NCI-H510A (cell line): ENCODE measurements around the gene FUT8.
"Not testable (repeated sequence)": the region's sequence is repeated elsewhere in the genome, so short reads cannot be mapped to it uniquely, and the experiment has no call there.

Source experiments
- DNase-seq: peaks from one replicate; lab custom pipeline; 2025; lab: John Stamatoyannopoulos, UW

FUT8 gene

DNA sequence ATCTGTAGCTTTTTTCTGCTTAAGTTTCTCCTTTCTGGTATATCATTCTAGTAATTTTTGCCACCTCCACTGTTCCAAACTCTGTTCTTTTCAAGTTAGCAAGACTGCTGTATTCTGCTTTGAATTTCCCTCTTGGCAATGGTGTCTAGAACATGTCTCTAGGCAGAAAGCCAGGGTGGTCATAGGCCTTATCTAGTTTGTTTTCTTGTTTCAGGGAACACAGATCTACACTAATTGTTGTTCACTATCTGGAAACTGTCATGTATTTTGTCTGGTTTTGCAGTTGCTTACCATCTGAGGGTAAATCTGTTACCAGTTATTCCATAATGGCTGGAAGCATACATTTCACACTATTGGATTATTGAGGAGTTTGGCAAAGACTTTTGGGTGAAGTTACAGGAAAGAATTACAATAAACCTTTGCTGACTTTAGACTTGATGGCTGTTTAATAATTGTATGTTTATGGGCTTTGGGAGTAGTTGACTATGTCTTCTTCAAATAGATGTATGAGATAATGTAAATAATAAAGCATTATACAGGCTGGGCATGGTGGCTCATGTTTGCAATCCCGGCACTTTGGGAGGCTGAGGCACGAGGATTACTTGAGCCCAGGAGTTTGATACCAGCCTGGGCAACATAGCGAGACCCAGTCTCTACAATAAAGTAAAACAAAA, 41.4 kb downstream of the FUT8 start:
- DNase-seq, result no peak

DNA sequence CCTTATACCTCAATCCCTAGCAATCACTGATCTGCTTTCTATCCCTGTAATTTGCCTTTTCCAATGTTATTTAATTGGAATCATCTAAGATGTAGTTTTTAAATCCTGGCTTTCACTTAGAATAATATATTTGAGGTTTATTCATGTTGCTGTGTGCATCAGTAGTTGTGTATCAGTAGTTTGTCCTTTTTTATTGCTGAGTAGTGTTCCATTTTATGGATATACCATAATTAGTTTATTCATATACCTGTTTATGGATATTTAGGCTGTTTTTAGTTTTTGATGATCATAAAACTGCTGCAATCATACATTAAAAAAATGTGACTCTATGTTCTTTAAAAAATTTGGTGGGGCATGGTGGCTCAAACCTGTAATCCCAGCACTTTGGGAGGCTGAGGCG, 43.7 kb downstream of the FUT8 start:
- no peak for DNase-seq

DNA sequence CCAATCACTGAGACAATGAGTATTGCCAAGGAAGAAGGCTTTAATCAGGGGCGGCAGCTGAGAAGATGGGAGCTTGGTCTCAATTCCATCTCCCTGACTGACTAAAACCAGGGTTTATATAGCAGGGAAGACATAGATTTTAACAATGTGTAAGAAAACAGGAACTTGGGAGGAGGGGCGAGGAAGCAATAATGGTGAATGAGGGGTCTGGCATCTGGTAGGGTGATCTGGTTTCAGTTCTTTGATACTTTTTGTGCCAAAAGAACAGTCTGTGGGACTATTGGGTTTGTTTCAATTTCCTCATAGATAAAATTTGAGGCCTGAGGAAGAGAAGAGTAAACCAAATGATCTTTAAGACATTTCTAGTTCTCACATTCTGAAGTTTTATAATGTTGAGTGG, 49.2 kb downstream of the FUT8 start:
- no peak for DNase-seq

DNA sequence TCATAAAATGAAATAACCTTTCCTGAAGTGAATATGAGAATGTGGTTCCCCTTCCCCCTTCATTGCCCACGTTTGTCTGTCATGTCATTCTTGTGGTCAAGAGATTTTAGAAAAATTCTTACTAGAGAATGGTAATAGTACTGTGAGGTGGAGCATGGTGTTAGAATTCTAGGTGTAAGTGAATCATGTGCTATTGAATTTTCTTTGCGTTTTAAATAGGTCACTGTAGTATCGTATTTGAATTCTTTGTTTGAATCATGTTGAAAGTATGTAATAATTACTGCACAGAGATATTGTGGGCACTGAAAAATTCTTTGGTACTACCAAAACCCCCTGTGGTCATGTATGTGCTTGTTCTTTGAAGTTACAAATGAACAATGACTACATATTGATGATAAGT, 49.9 kb downstream of the FUT8 start:
- DNase-seq, result no peak

DNA sequence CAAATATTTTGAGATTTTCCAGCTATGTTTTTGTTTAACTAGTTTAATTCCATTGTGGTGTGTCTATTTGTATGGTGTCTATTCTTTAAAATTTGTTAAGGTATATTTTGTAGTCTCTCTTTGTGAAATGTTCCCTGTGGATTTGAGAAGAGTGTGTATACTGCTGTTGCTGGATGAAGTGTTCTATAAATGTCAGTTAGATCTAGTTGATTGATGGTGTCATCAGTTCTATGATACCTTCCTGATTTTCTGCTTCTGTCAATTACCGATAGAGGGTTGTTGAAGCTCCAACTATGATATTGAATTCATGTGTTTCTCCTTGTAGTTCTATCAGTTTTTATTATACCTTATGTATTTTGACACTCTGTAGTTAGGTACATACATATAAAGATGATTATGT, 53.1 kb downstream of the FUT8 start:
- no peak for DNase-seq

DNA sequence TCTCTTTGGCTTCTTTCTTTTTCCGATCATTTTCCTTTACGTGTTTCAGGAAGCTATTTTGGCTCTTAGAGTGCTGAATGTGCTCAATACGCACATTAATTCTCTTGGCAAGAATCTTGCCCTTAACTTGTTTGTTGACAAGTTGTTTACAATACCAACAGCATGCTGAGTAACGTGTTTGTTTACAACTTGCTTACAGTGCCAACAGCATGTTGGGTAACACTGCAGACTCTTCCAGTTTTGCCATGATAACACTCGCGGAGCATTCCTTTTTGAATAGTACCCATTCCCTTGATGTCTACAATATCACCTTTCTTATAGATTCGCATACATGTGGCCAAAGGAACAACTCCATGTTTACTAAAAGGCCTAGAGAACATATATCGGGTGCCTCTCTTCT, 55.4 kb downstream of the FUT8 start:
- not testable (repeated sequence) for DNase-seq

DNA sequence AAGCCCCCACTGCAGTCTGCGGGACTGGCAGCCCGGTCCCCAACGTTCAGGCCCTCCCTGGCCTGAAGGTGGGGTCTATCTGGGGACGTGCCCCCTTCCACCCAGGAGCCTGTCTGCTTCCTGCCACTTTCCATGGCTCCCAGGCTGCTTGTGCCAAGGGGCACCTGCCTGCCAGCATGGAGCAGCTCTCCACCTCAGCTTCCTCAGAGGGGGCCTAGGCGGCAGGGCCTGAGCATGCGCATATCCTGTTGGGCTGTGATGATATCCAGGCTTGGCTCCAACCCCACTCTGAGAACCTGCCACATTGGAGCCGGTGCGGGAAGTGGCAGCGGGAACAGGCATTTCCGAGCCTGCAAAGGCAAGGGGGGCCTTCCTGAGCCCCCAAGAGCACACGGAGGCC, 57.4 kb downstream of the FUT8 start:
- DNase-seq, result no peak

DNA sequence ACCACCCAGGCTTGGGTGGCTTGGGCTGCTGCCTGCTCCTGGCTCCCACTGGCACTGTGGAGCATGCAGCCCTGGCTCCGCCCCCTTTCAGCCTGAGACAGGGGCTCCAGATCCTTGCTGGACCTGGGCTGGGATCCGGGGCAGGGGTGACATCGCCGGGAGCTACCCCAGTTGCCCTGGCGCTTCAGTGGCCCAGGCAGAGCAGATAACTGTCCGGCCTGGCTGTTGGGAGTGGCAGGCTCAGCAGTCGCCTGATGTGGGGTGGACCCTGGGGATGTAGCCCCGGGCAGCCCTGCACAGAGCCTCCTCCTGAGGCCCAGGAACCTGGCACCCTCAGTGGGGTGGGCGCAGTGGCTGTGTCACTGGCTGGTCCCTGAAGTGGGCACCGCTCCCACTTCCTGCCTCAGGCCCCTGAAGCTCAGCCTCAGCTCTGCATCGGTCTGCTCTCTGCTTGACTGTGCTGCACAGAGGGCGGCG, 57.9 kb downstream of the FUT8 start:
- no peak for DNase-seq

DNA sequence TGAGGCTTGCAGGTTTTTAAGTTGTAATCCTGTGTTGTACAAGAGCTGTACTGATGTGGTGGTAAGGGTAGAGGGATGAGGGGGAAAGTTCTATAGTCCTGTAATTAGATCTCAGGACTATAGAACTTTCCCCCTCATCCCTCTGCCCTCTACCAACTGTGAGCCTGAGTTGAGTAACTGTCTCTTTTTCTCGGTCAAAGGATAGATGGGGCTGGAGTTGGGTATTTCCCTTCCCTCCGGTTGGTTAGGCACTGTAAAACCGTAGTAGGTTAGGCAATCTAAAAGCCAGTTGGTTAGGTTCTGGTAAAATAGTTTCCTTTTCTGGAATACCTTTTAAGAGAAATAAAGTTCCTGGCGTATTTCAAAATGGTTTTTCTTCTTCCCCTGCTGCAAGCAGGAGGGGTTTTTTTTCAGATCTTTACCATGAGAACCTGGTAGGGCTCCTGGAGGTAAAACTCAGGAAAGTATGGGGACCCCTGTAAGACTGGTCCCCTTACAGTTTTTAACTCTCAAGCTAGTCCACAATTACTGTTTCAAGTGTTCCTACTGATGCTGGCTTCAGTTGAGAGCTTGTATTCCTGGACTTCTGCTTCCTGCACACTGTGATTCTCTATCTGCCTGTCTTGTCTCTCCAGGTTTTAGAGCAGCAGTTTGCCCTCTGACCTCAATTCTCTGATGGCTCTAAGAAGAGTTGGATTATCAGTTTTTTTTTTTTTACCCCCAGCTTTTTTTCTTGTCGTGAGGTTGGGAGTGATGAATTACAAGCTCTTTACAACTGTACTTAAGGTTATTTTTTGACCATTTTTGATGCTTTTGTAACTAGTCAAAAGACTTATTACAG, 58.7 kb downstream of the FUT8 start:
- DNase-seq, result no peak

DNA sequence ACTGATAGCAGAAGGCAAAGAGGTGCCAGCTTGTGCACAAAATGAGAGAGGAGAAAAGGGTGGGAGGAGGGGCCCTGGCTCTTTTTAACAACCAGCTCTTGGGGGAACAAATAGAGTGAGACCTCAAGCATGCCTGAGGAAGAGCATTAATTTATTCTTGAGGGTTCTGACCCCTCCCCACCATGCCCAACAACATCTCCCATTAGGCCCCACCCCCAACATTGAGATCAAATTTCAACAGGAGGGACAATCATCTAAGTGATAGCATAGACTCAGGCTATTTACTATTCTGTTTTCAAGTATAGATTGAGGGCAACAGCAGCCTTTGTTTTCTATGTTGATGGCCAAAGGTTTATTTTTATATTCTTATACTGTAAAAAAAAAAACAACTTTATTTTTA, 59.7 kb downstream of the FUT8 start:
- DNase-seq, result peak; percentile 38

DNA sequence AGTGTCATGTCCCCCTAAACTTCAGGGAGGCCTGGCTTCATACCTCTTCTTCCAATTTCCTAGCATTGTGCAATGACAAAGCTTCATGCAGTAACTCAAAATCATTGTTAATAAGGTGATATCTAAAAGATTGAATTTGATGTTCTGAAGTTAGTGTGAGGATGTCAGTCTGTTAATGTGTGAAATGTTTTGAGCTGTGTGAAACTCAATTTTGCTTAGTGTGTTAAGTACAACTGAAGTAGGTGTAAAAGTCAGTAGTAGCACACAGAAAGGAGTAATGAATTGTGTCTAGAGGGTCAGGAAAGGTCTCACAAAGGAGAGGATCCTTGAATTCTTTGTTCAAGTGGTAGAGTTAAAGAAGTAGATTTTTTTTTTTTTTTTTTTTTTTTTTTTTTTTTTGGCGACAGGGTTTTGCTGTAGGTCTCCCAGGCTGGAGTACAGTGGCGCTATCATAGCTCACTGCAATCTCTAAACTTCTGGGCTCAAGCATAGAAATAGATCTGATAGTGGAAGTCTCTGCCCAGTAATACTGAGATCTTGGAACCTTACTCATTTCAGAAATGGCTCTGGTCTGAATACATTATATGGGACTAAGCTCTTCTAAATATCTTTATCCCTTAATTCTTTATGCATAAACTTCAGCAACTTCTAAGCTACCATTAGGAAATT, 63.9 kb downstream of the FUT8 start:
- no peak for DNase-seq

DNA sequence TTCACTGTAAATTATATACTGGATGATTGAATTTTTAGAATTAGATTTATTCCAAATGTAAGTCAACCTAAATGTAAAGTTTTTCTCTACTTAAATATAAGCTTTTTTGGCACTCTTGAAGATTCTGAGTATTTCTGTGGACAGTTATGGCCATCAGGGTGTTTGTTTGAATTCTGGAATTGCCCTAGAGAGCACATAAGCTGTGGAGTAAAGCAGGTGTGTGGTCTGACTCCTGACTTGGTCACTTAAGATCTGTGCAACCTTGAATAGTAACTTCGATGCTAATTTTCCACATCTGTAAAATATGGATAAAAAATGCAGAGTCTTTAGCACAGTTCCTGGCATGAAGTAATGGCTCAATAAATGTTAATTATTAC, 64.4 kb downstream of the FUT8 start:
- DNase-seq, result no peak

DNA sequence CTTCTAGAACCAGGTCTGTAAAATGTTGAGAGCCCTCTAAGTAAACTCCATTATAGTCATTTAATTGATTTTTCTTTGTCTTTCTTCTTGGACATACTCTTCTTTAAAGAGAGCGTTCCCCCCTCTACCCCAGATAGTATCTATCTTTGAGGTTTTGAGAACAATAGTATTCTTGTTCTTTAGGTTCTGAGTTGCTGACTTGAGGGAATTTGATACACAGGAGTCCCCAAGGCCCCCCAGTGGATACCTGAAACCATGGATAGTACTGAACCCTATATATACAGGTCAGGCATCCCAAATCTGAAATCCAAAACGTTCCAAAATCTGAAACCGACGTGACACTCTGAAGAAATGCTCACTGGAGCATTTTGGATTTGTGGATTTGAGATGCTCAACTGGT, 65.5 kb downstream of the FUT8 start:
- no peak for DNase-seq

DNA sequence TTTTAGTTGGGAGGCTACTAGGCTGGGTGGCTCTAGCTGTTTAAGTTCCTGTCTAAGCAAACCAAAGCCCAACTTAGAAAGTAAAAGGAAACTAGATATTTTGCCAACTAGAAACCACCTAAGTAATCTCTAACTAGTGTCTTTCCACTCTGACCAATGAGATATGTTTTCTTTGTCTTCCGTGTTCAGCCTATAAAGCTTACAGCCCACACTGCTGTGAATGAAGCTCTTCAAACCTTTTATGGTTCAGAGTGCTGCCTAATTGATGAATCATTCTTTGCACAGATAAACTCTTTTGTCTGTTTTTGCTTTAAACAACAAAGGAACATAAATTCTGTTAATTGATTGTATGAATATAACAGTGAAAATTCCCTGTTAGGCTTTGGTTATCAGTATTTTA, 66.1 kb downstream of the FUT8 start:
- DNase-seq, result no peak

DNA sequence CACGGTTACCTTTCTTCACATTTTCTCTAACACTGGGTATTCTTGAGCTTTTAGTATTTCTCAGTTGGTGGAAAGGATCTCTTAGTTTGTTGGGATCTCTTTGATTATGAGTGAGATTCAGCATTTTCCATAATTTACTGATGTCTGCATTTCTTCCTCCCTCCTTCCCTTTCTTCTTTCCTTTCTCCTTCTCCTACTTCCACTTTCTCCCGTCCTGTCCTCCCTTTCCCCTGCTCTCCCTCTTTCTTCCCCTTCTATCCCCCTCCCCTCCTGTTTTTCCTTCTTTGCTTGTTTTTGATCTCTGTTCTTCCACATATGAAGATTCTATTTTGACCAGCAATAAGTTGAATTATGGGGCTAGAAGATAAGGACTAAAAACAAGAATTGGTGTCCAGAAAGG, 66.9 kb downstream of the FUT8 start:
- DNase-seq, result no peak

DNA sequence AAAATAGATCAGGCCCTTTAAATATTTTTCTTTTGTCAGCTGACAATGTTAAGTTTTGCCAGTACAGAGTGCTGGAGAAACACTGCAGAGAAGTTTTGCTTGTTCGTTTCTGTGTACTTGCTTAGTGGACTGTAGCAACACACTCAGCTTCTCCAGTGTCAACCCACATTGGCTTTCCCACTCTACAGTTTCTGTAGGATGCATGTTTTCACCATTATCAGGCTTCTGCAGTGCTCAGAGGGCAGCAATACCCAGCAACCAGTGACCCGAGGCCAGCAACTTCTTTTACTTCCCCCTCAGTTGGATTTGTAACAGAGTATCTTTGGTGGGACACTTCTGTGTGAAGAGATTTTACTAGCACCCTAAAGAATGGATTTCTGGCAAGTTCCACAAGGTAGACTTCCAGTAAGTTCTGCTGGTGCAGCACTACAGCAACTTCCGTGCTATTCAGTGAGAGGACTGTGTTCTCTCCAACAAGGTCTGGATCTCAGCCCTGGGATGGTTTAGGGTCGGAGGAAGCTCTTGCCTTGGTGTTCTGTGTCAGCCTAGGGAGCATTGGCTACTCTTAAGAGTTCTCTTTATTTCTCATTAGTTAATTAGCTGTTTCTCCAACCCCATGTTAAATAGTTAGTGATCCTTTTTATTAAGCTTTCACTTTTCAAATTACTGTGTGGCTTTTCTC, 70.4 kb downstream of the FUT8 start:
- DNase-seq, result no peak

DNA sequence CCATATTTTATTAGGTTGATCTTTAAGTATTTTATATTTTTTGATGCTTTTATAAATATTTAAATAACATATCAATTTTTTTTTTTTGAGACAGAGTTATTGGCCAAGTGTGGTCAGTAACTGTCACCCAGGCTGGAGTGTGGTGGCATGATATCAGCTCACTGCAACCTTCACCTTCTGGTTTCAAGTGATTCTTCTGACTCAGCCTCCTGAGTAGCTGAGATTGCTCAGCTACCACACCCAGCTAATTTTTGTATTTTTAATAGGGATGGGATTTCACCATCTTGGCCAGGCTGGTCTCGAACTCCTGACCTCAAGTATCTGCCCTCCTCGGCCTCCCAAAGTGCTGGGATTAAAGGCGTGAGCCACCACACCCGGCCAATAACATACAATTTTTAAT, 71.1 kb downstream of the FUT8 start:
- no peak for DNase-seq

DNA sequence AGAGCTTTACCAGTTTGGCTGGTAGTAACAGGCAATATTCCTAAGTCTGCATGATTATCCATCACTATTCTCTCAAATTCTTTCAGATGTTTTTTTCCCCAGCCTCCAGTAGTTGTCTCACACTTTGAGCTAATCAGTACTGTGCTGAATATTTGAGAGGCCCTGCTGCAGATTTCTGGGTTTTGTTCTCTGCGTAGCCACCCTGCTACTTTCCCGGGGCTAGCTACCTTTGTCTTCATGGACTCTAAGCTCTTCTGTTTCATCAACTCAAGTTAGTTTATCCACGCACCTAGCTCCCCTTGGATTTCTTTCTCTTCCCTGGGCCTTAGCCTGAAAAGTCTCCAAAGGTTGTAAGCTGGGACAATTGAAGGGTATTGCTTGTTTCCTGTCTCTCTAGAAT, 73.0 kb downstream of the FUT8 start:
- no peak for DNase-seq

DNA sequence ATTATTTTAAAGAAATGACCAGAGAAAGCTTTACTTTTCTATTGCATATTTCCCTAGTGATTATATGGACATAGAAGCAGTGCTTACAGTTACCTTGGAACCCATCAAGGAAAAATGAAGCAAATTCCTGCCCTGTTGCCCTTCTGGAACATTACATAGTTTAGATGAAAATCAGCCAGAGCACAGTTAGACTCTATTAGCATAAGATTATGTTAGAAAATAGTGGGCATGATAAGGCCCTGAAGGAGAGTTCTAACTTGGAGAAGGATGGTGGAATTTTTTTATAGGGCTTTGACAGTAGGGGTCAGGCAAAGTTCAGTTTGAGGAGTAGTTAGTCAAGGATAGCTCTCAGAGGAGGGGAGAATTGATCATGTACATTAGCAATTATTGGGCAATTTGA, 74.3 kb downstream of the FUT8 start:
- DNase-seq, result no peak

DNA sequence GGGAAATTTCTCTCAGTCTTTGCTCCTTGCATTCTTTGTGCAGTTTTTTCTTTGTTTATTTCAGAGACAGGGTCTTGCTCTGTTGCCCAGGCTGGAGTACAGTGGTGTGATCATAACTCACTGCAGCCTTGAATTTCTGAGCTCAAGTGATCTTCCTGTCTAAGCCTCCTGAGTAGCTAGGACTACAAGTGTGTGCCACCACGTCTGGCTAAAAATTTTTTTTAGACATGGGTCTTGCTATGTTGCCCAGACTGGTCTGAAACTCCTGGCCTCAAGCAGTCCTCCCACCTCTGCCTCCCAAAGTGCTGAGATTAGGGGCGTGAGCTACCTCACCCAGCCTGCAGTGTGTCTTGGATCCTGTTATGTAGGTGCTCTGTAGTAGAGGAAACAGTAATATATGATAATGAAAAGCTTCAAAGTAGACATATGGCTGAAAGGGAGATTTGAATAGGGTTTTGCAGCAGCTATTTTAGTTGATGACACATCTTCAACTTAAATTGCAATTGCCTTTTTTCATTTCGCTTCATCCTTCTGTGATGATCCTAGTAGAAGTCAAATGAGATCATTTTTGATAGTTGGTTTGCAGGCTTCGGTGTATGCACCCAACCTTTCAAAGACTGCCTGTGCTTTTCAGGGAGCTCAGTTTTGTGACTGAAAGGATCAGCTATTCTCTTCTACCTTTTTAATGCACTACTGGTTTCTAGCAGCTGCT, 75.4 kb downstream of the FUT8 start:
- DNase-seq, result no peak

DNA sequence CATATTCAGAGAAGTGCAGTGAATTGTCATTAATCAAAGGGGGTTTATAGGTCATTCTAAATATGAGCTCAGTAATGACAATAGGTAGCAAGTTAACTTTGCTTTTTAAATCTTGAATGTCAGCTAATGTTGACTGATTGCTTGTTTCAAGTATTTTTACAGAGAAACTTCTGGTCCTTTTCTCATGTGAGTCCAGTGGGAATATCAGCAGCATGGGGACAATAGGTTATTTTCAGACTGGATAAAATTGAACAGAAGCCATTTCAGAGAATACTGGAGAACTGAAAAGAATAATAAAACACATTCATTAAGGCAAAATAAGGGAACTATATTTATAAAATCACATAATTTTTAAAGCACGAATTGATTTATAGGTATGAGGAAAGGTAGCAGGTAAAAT, 78.7 kb downstream of the FUT8 start:
- no peak for DNase-seq

DNA sequence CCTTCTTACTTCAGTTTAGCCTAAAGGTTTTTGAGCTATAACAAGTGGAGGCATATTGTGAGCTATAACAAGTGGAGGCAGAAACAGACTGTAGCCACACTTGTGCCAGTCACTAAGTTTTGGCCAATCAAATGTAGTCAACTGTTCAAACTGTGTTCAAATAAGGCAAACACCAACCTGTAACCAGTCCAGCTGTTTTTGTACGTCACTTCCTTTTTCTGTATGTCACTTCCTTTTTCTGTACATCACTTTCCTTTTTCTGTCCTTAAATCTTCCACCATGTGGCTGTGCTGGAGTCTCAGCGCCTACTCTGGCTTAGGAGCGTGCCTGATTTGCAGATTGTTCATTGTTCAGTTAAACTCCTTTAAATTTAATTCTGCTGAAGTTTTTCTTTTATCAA, 79.7 kb downstream of the FUT8 start:
- DNase-seq, result no peak
